NCI-H1092 treated with DMSO at 0.1 percent for 48 hours (cell line): ENCODE measurements around the gene PRH1.

Source experiments
- DNase-seq: peaks from one replicate; lab custom pipeline; 2025; lab: John Stamatoyannopoulos, UW

The PRH1 gene

GRCh38 chr12:10884086-10884725 is at the start of gene PRH1:
Gene PRH1, minus strand, starts transcription at chr12:10884255. Its CDS starts 38 bp downstream, at chr12:10884217.
- no peak for DNase-seq

DNA sequence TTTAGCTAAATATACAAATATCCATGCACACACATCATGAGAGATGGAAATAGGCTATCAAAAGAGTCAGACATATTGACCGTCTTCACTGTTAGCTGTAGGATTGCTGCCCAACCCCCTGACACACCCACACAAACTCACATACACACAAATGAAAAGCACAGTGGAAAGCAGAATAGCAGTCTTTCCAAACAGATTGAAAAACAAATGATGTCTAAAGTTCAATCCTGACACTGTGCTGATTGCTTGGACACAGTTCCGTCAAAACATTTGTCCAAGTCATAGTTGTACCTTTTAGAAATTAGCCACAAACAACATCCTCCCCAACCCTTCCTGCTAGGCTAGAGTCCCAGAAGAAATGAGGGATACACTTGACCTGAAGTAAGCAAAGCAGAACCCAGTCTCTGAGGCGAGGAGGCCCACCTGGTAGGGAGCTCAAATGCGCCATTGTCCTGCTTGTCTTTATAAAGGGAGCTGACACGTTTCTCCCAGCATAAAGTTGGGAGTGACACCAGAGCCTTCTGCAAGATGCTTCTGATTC is 44.8 kb upstream of the PRH1 start, which contains the start of gene PRH2:
Gene PRH2, plus strand, starts transcription at position 491 of the 541 bp plus-strand sequence. Its CDS starts 38 bp downstream, at position 529.
- DNase-seq = no peak

DNA sequence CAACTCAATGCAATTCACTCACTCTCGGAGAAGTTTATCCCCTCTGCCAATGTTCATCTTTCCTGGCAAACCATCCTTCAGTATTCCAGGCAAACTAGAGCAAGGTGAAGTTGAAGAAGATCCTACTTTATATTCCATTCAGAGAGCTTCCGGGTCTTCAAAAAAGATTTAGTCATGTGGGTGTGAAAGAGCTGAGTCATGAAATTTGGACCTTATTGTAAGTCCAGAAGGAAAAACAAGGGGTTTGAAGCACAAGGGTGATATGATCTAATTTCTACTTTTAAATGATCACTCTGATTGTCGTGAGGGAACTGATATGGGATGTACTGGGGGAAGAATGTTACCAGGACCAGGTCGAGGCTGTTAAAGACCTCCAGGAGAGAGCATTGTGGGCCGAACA is 42.2 kb upstream of the PRH1 start:
- DNase-seq = no peak

GRCh38 chr12:10919809-10920208 is 35.8 kb upstream of the PRH1 start:
- no peak for DNase-seq

GRCh38 chr12:10910380-10910779 is 26.3 kb upstream of the PRH1 start:
- DNase-seq = no peak

GRCh38 chr12:10909462-10909861 is 25.4 kb upstream of the PRH1 start, which contains the start of gene TAS2R13:
Gene TAS2R13, minus strand, starts transcription at chr12:10909562. Its CDS starts 264 bp downstream, at chr12:10909298.
- DNase-seq = no peak

- DNase-seq = no peak
Measured at GRCh38 chr12:10904686-10905085, 20.6 kb upstream of the PRH1 start.

DNA sequence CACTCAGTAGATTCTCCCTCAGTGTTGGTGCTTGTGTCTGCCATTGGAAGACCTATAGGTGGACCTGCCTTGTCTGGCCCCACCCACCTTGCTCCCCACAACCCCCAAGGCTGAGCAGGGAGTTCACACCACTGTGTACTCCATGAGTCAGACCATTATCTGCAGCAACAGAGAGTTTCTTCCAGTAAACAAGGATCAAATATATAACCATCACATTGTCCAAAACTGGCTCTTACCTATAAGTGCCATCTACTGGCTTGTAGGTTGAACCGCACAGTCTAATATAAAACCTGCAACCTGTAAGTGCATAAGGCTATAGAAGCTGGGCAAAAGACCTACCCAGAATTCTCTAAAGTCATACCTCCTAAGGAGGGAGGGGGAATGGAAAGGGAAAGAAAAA is 17.4 kb upstream of the PRH1 start:
- DNase-seq = no peak

GRCh38 chr12:10900972-10901371 is 16.9 kb upstream of the PRH1 start:
- DNase-seq = no peak

DNA sequence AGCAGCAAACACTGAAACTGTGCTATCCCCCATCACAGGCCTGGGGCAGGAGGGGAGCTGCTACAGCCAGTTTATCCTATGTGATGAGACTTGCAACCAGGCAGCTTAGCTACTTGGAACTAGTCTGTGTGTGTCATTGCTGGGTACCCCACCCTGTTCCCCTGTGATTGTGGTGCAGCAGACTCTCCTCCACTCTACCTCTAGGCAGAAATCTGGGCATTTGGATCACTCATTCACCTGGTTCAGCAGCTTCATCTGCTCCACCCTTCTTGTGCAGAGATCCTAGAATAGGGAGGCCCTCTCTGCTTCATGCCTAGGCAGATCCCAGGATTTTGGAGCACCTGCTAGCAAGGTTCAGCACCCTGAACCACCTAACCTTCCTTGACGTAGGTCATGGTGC is 16.5 kb upstream of the PRH1 start:
- no peak for DNase-seq

DNA sequence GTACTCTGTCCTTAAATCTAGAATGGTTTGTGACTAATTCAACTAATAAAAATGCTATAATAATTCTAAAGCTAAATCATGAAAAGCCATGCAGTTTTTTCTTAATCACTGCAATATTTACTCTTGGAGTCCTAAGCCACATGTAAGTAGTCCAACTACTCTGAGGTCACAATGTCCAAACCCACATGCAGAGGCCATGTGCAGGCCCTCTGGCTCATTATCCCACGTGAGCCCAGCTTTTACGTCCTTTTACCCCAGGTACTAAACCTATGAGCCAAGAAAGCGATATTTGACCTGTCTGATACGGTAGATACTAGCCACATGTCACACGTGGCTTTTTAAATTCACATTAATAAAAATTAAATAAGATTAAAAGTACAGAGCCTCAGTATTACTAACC is 12.8 kb upstream of the PRH1 start:
- DNase-seq = no peak

DNA sequence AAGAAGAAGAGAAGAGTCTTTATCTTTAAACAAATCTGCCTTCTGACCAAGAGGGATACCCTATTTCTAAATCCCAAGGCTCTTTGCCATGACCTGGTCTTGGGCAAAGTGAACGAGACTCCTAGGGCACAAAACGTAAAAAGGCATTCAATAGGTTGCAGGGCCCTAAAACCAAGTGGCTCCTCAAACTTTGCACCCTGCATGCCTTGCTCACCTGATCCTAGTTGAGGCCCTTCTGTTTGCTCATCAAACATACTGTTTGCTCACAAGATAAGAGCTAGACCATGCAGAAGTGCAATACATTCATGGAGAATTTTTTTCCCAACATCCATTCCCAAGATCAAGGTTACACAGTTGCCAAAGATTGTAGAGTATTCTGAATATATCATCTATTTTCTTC is 7.9 kb upstream of the PRH1 start:
- DNase-seq = no peak

GRCh38 chr12:10889226-10889625 is 5.2 kb upstream of the PRH1 start:
- DNase-seq = no peak

- no peak for DNase-seq
Measured at GRCh38 chr12:10873378-10873777, 10.7 kb downstream of the PRH1 start.

DNA sequence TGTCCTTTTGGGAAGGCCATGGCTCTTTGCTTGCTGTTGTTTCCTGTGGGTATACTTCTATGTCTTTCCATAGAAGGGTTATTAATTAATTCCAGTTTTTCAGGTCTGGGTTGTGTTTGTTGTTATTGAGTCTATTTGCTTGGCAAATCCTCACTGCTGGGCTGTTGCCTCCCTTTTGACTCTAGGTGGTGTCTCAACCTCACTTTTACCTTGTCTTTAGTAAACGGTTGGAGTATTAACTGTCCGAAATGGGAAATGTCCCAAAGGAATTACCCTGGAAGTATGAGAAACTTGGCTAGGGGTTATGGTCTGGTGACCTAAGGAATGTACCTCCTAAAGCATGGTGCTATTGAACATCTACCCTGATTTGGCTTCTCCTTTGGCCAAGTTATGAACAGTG is 16.7 kb downstream of the PRH1 start:
- DNase-seq = no peak

- no peak for DNase-seq
Measured at GRCh38 chr12:10863512-10864218, 20.4 kb downstream of the PRH1 start.

DNA sequence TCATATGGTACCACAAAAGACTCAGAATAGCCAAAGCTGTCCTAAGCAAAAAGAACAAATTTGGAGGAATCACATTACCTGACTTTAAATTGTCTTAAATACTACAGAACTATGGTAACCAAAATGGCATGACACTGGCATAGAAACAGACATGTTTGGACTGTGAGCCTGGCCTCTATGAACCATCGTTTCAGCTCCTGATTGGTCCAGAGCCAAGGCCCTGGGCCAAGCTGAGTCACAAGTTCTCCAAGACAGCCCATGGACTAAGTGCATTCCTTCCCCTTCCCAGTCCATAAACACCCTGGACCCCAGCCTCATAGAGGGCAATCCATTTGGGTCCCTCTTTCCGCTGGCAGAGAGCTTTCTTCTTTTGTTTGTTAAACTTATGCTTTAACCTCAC is 22.7 kb downstream of the PRH1 start:
- DNase-seq = no peak

DNA sequence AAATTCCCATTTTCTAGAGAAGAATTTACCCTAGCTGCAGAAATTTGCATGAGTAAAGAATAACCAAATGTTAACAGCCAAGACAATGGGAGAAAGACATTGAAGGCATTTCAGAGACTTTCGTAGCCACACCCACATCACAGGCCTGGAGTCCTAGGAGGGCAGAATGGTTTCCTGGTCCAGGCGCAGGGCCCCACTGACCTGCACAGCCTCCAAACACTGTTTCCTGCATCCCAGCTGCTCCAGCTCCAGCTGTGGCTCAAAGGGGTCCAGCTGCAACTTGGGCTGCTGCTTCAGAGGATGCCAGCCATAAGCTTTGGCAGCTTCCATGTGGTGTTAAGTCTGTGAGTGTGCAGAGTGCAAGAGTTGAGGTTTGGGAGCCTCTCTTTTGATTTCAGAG is 28.2 kb downstream of the PRH1 start:
- DNase-seq = no peak

- DNase-seq = no peak
Measured at GRCh38 chr12:10853776-10854175, 30.3 kb downstream of the PRH1 start.

- no peak for DNase-seq
Measured at GRCh38 chr12:10851243-10851858, 32.7 kb downstream of the PRH1 start.

DNA sequence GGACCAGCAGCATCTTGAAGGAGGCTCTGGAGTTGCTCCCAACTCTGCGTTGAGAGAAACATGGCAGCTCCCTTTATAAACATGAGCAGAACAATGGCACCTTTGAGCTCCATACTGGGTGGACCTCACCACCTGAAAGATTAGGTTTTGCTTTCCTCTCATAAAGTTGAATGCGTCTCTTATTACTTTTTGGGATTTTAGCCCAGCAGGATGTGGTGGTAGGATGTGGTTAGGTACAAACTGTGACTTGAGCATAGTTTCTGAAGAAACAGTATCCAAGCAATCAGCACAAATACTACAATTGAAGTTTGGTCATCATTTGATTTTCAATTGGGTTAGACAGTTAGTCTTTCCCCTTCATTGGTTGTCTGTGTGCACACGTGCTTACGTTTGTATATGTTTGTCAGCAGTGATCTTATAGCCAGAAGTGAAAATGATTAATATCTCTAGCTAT is 34.6 kb downstream of the PRH1 start, which contains the start of gene PRR4:
Gene PRR4, minus strand, starts transcription at position 51 of the 454 bp plus-strand sequence. Its CDS starts 38 bp downstream, at position 13.
- no peak for DNase-seq

DNA sequence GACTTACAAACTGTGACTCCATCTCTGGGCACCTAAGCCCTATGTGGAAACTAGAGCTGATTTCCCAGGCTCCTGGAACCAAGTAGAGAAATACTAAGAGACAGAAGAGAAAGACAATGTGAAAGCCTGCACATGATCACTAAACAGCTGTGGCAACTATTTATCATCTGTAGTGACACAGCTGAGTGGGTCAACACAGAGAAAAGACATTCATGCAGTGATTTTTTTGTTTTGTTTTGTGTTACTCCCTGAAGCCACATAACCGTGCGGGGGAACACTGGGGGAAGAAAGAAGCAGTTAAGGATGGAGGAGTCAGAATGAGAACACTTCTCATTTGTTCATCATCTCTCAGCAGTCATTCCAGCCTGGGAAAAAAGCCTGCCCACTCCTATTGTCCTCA is 36.3 kb downstream of the PRH1 start:
- DNase-seq = no peak

GRCh38 chr12:10842862-10843261 is 41.2 kb downstream of the PRH1 start:
- no peak for DNase-seq
